K562 (cell line): ENCODE results near the gene EPB41L4B.

Source experiments
- BRF1 ChIP-seq: IDR thresholded peaks from 3 replicates; pipeline ENCODE4 v1.6.1; 2011; ENCODE audit warnings: borderline replicate concordance, mild to moderate bottlenecking; ENCODE audit not compliant: insufficient read length; ENCODE audit errors: extremely low read depth
- CTCF ChIP-seq, 3 experiments: IDR thresholded peaks in 2 of 3; conservative IDR thresholded peaks in 1 of 3; 2 replicates each; pipeline ENCODE4 v1.5.1; 2011 to 2012; ENCODE audit warnings: low read length in 3 of 3, mild to moderate bottlenecking in 3 of 3, control low read depth in 2 of 3, improper control_type of control experiment in 1 of 3, inconsistent platforms in 1 of 3, low read depth in 1 of 3, mixed read lengths in 1 of 3, moderate library complexity in 1 of 3; ENCODE audit not compliant: insufficient read depth in 2 of 3
- EP300 ChIP-seq: IDR thresholded peaks from 2 replicates; pipeline ENCODE4 v1.6.1; 2012; ENCODE audit warnings: low read length, improper control_type of control experiment
- POLR2AphosphoS5 ChIP-seq: IDR thresholded peaks from 2 replicates; pipeline ENCODE4 v1.6.1; 2011; ENCODE audit warnings: mild to moderate bottlenecking, low read depth, low read length, moderate library complexity; ENCODE audit not compliant: control insufficient read depth, insufficient read depth
- POLR3A ChIP-seq: IDR thresholded peaks from 2 replicates; pipeline ENCODE4 v1.6.1; 2011; ENCODE audit warnings: borderline replicate concordance, mild to moderate bottlenecking, moderate library complexity; ENCODE audit not compliant: insufficient read length, insufficient read depth; ENCODE audit errors: extremely low read depth
- RAD51 ChIP-seq: fragments of 450-650 bp; IDR thresholded peaks from 2 replicates; pipeline ENCODE4 v1.7.1; 2016; ENCODE audit warnings: low read depth, mild to moderate bottlenecking, borderline replicate concordance
- RCOR1 ChIP-seq, 2 experiments: IDR thresholded peaks; 2 replicates each; pipeline ENCODE4 v1.6.1; 2012; ENCODE audit warnings: low read depth in 2 of 2, low read length in 2 of 2, borderline replicate concordance in 1 of 2, improper control_type of control experiment in 1 of 2
- SREBF2 ChIP-seq: sonication (generic); formaldehyde crosslinking; IDR thresholded peaks from 2 replicates; pipeline ENCODE4 v1.4.0; 2020; ENCODE audit warnings: mild to moderate bottlenecking, missing genetic modification reagents
- UBTF ChIP-seq, 2 experiments: IDR thresholded peaks; 2 replicates each; pipeline ENCODE4 v1.6.1; 2012; ENCODE audit warnings: improper control_type of control experiment in 2 of 2, low read depth in 2 of 2, low read length in 2 of 2, borderline replicate concordance in 1 of 2
- ZNF75A ChIP-seq: fragments of 450-650 bp; formaldehyde crosslinking; IDR thresholded peaks from 2 replicates; pipeline ENCODE4 v1.4.0; 2020; ENCODE audit warnings: mild to moderate bottlenecking

- no peak for TF ChIP-seq POLR2AphosphoS5
- TF ChIP-seq CTCF (IDR thresholded peaks at IDR 0.05 in 2 of 3, conservative IDR thresholded peaks at IDR 0.05 in 1 of 3; ENCODE audit: insufficient read depth in 2 of 3, low read depth in 1 of 3, low read length in 3 of 3) = no peak
- TF ChIP-seq EP300 = no peak
- TF ChIP-seq ZNF75A (CRISPR knock-in tag) = no peak
- no peak for TF ChIP-seq RCOR1 (IDR thresholded peaks at IDR 0.05; ENCODE audit: borderline replicate concordance in 1 of 2, low read depth in 2 of 2, low read length in 2 of 2)
- no peak for TF ChIP-seq RAD51
- no peak for TF ChIP-seq SREBF2
- no peak for TF ChIP-seq BRF1
- TF ChIP-seq POLR3A = no peak
- TF ChIP-seq UBTF (IDR thresholded peaks at IDR 0.05; ENCODE audit: borderline replicate concordance in 1 of 2, low read depth in 2 of 2, low read length in 2 of 2) = no peak
Measured at GRCh38 chr9:109161471-109161870, 159.4 kb downstream of the EPB41L4B start.
